GM12892 (cell line): ENCODE results near the gene LIFR.
"Not testable (repeated sequence)": the region's sequence is repeated elsewhere in the genome, so short reads cannot be mapped to it uniquely, and the experiment has no call there.

Experiments
- POLR2A ChIP-seq: IDR thresholded peaks from 2 replicates; pipeline ENCODE4 v1.6.1; 2011; ENCODE audit warnings: low read depth, low read length, control low read depth
- TAF1 ChIP-seq: IDR thresholded peaks from 2 replicates; pipeline ENCODE4 v1.6.1; 2011; ENCODE audit warnings: low read depth, mild to moderate bottlenecking, control low read depth, low read length, borderline replicate concordance

DNA sequence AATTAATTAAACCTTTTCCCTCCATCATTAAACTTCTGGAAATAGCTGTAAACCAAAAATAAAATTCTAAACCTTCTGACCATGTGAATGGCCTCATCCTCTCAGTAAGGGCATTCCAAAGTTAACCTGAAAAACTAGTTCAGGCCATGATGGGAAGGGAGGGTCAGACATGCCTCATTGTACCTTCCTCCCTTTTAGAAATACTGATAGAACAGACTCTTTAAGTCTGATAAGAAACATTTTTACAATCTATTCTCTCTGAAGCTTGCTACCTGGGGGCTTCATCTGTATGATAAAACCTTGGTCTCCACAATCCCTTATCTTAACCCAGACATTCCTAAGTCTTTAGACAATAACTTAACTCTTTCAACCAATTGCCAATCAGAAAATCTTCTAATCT is 43.3 kb upstream of the LIFR start:
- not testable (repeated sequence) for TF ChIP-seq POLR2A, TAF1
